Measurements from ENCODE around the gene VEGFA.

- TF ChIP-seq CTCF (IDR thresholded peaks at IDR 0.05) (no peak), POLR2A (IDR thresholded peaks at IDR 0.05) (no peak)
Measured at GRCh38 chr6:43778976-43779851, 9.2 kb downstream of the VEGFA start.

Data from lower leg skin (tissue), 3 donors.